Measurements from ENCODE around the gene PLXNB2. TPM values are rescaled to one million over a fixed set of nuclear protein-coding genes. Genes with fewer than 3 reads are reported as not detected.

Gene PLXNB2
- total RNA-seq, 1 donor from 2014 or later, result 108 TPM

GRCh38 chr22:50299785-50300619 lies 7.4 kb downstream of the PLXNB2 start:
- no peak for DNase-seq (ENCODE audit: low spot score)

- DNase-seq (ENCODE audit: low spot score), result no peak
Observed at GRCh38 chr22:50298937-50299784, 8.3 kb downstream of the PLXNB2 start.

- no peak for DNase-seq (ENCODE audit: low spot score)
Observed at GRCh38 chr22:50298266-50298637, 9.2 kb downstream of the PLXNB2 start.

GRCh38 chr22:50297510-50298265 lies 9.8 kb downstream of the PLXNB2 start:
- no peak for DNase-seq (ENCODE audit: low spot score)

GRCh38 chr22:50296658-50297490 lies 10.6 kb downstream of the PLXNB2 start:
- no peak for DNase-seq (ENCODE audit: low spot score)

- DNase-seq (ENCODE audit: low spot score), result no peak
Observed at GRCh38 chr22:50294319-50294656, 13.2 kb downstream of the PLXNB2 start.

GRCh38 chr22:50293441-50294318 lies 13.8 kb downstream of the PLXNB2 start:
- DNase-seq (ENCODE audit: low spot score), result no peak

- no peak for DNase-seq (ENCODE audit: low spot score)
Observed at GRCh38 chr22:50292643-50293440, 14.6 kb downstream of the PLXNB2 start.

- DNase-seq (ENCODE audit: low spot score), result no peak
Observed at GRCh38 chr22:50289942-50290630, 17.4 kb downstream of the PLXNB2 start.

- DNase-seq (ENCODE audit: low spot score), result no peak
Observed at GRCh38 chr22:50289151-50289941, 18.1 kb downstream of the PLXNB2 start.

- no peak for DNase-seq (ENCODE audit: low spot score)
Observed at GRCh38 chr22:50287731-50288130, 19.7 kb downstream of the PLXNB2 start.

- DNase-seq (ENCODE audit: low spot score), result no peak
Observed at GRCh38 chr22:50286701-50287318, 20.6 kb downstream of the PLXNB2 start.

- no peak for DNase-seq (ENCODE audit: low spot score)
Observed at GRCh38 chr22:50286275-50286674, 21.2 kb downstream of the PLXNB2 start.

- DNase-seq (ENCODE audit: low spot score), result no peak
Observed at GRCh38 chr22:50285568-50286229, 21.7 kb downstream of the PLXNB2 start.

- no peak for DNase-seq (ENCODE audit: low spot score)
Observed at GRCh38 chr22:50284479-50284878, 23.0 kb downstream of the PLXNB2 start.

GRCh38 chr22:50283821-50284220 lies 23.6 kb downstream of the PLXNB2 start:
- no peak for DNase-seq (ENCODE audit: low spot score)
